Measurements from ENCODE around the gene GIT2.

DNA sequence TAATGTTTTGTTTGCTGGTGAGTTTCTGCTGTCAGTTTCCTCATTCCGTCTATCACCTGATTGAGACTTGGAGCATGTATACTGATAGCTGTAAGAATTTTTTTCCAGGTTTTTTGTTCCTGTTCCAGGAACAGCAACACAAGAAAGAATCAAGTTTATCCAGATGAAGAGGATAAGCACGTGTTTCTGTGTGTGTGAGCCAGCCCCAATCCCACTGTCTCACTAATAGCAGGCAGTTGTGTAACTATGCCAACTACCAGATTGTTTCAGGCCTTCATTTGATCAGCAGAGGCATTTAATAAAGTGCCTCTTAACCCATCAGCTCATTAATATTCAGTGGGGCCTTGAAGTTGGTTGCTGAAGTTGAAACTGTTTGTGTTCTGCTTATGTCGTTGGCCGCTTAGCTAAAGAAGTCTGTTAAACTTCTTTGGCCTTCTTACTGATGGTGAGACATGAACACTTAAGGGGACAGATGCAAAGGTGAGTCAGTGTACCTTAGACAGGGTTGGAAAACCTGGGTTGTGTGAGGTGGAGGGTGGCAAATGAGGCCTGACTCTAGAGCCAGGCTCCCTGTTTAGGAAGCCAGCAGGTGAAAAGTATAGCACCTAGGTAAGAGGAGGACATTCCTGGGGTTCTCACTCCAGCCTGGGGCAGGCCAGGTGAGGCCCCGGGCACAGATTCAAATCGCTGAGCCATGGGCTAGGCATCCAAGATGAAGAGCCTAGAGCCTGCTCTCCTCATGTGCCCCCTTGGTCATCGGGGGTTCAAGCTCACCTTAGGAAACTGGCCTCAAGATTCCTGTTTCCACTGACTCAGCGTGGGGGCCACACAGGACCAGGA lies 6.7 kb upstream of the GIT2 start:
- no peak for TF ChIP-seq CTCF (conservative IDR thresholded peaks at IDR 0.05; ENCODE audit: low read depth in 2 of 2)
- no peak for TF ChIP-seq EZH2 (IDR thresholded peaks at IDR 0.05; ENCODE audit: low read depth, unreplicated experiment)
- no peak for TF ChIP-seq EZH2phosphoT487 (IDR thresholded peaks at IDR 0.05; ENCODE audit: unreplicated experiment)
- TF ChIP-seq POLR2AphosphoS5 (IDR thresholded peaks at IDR 0.05; ENCODE audit: low read depth) = no peak
- TF ChIP-seq CREB1 (CRISPR knock-in tag; IDR thresholded peaks at IDR 0.05; ENCODE audit: low read depth) = no peak
- TF ChIP-seq REST (IDR thresholded peaks at IDR 0.05; ENCODE audit: unreplicated experiment) = no peak
- no peak for TF ChIP-seq JUNB (IDR thresholded peaks at IDR 0.05; ENCODE audit: unreplicated experiment)
- no peak for TF ChIP-seq ZNF114 (CRISPR knock-in tag; IDR thresholded peaks at IDR 0.05)
- TF ChIP-seq ZNF462 (CRISPR knock-in tag; IDR thresholded peaks at IDR 0.05) = no peak
- TF ChIP-seq ZNF331 (CRISPR knock-in tag; IDR thresholded peaks at IDR 0.05; ENCODE audit: low read depth) = no peak
- TF ChIP-seq NANOG (IDR thresholded peaks at IDR 0.05; ENCODE audit: borderline replicate concordance) = no peak
- TF ChIP-seq, protein P1, sequence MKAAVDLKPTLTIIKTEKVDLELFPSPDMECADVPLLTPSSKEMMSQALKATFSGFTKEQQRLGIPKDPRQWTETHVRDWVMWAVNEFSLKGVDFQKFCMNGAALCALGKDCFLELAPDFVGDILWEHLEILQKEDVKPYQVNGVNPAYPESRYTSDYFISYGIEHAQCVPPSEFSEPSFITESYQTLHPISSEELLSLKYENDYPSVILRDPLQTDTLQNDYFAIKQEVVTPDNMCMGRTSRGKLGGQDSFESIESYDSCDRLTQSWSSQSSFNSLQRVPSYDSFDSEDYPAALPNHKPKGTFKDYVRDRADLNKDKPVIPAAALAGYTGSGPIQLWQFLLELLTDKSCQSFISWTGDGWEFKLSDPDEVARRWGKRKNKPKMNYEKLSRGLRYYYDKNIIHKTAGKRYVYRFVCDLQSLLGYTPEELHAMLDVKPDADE (IDR thresholded peaks at IDR 0.05) = no peak
- no peak for TF ChIP-seq STAT1 (IDR thresholded peaks at IDR 0.05; ENCODE audit: unreplicated experiment)

Measured in GM23338 (cell line).